Measurements from ENCODE around the gene E2F6.

Gene E2F6

DNA sequence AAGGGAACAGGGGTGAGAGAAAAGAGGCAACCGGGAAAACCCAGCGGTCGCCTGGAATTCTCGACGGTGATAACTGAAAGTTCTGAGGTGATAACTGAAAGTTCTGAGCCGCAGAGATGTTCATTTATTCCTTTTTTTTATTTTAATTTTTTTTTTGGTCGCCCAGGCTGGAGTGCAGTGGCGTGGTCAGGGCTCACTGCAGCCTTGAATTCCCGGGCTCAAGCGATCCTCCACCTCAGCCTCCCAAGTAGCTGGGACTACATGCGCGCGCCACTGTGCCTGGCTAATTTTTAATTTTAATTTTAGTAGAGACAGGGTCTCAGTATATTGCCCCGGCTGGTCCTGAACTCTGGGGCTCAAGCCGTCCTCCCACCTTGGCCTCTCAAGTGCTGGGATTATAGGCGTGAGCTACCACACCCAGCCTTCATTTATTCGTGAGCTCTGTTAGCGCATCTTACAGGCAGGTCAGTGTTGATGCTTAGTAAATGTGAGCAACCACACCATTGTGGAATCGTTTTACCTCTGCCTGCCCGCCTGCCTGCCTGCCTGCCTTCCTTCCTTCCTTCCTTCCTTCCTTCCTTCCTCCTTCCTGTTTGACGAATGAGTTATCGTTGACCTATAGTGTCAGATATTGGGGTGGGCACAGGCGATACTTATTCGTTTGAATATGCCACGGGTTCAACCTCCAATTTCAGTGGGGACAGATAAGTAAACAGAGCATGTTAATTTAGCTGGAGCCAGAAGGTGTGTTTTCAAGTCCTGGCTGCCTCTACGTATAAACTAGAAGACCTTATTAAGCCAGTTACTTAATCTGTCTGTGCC is 557 bp upstream of the E2F6 start:
- TF ChIP-seq, protein P1, sequence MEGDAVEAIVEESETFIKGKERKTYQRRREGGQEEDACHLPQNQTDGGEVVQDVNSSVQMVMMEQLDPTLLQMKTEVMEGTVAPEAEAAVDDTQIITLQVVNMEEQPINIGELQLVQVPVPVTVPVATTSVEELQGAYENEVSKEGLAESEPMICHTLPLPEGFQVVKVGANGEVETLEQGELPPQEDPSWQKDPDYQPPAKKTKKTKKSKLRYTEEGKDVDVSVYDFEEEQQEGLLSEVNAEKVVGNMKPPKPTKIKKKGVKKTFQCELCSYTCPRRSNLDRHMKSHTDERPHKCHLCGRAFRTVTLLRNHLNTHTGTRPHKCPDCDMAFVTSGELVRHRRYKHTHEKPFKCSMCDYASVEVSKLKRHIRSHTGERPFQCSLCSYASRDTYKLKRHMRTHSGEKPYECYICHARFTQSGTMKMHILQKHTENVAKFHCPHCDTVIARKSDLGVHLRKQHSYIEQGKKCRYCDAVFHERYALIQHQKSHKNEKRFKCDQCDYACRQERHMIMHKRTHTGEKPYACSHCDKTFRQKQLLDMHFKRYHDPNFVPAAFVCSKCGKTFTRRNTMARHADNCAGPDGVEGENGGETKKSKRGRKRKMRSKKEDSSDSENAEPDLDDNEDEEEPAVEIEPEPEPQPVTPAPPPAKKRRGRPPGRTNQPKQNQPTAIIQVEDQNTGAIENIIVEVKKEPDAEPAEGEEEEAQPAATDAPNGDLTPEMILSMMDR (IDR thresholded peaks at IDR 0.05; ENCODE audit: low read depth, low read length), result no peak
- DNase-seq, result no peak
- Histone ChIP-seq H3K27ac (peak overlapping the region; percentile 2), H3K36me3 (peaks cover 31% of the 10 kb centered on the region), H3K9me3 (ENCODE audit: severe bottlenecking) (peaks cover 3% of the 10 kb centered on the region), H3K4me3 (ENCODE audit: low read depth, low read length) (peak overlapping the region; percentile 62), H3K27me3 (ENCODE audit: insufficient read depth, low read depth, severe bottlenecking) (no peaks in the 10 kb centered on the region)

DNA sequence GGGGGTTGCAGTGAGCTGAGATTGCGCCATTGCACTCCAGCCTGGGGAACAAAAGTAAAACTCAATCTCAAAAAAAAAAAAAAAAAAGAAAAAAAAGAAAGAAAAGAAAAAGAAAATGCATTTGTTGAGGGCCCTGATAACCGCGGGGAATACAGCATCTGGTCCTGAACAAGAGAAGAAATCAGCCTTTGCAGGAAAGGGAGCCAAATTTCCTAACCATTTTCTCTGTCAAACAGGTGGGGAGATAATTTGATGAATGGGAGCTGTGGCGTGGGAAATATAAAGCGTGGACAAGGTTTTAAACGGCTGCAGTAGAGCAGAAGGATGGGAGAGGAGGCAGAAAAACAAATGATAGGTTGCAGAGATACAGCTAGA is 864 bp downstream of the E2F6 start:
- peaks cover 3% of the 10 kb centered on the region for H3K9me3 ChIP-seq (ENCODE audit: severe bottlenecking)
- no peaks in the 10 kb centered on the region for H3K27me3 ChIP-seq (ENCODE audit: insufficient read depth, low read depth, severe bottlenecking)
- peaks cover 42% of the 10 kb centered on the region for H3K36me3 ChIP-seq
- DNase-seq, result no peak
- H3K4me3 ChIP-seq (ENCODE audit: low read depth, low read length), result peak overlapping the region; percentile 62
- TF ChIP-seq, protein P1 (IDR thresholded peaks at IDR 0.05; ENCODE audit: low read depth, low read length), result no peak
- H3K27ac ChIP-seq, result peak overlapping the region; percentile 87

DNA sequence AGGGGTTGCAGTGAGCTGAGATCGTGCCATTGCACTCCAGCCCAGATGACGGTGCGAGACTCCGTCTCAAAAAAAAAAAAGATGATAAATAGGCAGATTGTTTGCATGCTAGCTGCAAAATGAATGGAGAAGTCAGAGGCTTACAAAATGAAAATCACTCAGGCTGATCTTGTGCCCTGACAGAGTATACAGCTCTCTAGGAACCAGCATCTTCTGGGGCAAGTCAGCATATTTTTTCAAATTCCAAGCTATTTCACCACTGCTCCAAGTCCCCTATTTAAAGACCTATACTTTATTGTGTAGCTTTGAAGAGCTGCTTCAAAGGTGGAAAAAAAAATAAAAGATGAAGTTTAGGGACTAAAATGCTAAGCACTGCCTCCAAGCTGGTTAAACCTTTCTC is 6.1 kb downstream of the E2F6 start:
- no peak for DNase-seq
- no peak overlapping the region for H3K4me3 ChIP-seq (ENCODE audit: low read depth, low read length)
- H3K9me3 ChIP-seq (ENCODE audit: severe bottlenecking), result peaks cover 3% of the 10 kb centered on the region
- no peak overlapping the region for H3K27ac ChIP-seq
- TF ChIP-seq, protein P1 (IDR thresholded peaks at IDR 0.05; ENCODE audit: low read depth, low read length), result no peak
- no peaks in the 10 kb centered on the region for H3K27me3 ChIP-seq (ENCODE audit: insufficient read depth, low read depth, severe bottlenecking)
- peaks cover 75% of the 10 kb centered on the region for H3K36me3 ChIP-seq

DNA sequence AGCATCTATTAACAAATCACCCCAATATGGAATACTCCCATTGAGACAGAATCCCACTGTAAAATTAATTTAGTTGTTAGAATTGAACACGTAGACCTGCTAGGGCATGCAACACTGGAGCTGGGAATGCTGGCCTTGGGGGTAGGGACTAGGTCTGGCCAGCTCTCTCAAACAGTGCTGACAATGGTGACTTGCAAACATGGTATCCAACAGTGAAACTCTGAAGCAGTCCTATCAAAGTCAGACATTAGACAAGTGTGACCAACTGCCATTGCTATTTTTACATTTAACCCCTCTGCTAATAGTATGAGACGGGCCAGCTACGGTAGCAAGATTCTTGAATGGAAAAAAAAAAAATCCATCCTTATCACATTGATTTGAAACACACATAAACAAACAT is 7.2 kb downstream of the E2F6 start:
- TF ChIP-seq, protein P1 (IDR thresholded peaks at IDR 0.05; ENCODE audit: low read depth, low read length), result no peak
- Histone ChIP-seq H3K4me3 (ENCODE audit: low read depth, low read length) (no peak overlapping the region), H3K9me3 (ENCODE audit: severe bottlenecking) (no peaks in the 10 kb centered on the region), H3K27ac (no peak overlapping the region), H3K27me3 (ENCODE audit: insufficient read depth, low read depth, severe bottlenecking) (no peaks in the 10 kb centered on the region), H3K36me3 (peaks cover 70% of the 10 kb centered on the region)
- no peak for DNase-seq

DNA sequence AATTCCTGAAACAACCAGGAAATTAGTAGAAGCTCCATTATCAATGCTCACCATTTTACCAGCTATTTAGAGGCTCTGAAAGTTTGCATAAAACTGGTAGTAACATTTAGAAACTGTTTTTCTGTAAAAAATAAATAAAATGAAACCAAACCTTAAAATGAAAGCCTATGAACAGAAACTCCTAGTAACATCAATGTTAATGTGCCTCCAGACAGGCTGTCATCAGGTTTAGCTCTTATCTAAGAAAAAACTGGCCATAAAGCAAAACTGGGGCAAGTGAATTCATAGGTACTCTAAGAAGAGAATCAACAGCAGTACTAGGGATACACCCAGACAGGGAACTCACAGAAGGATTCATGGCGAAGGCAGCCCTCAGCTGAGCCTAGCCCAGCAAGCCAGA is 8.0 kb downstream of the E2F6 start:
- TF ChIP-seq, protein P1 (IDR thresholded peaks at IDR 0.05; ENCODE audit: low read depth, low read length), result no peak
- Histone ChIP-seq H3K36me3 (peaks cover 70% of the 10 kb centered on the region), H3K4me3 (ENCODE audit: low read depth, low read length) (no peak overlapping the region), H3K27me3 (ENCODE audit: insufficient read depth, low read depth, severe bottlenecking) (no peaks in the 10 kb centered on the region), H3K9me3 (ENCODE audit: severe bottlenecking) (no peaks in the 10 kb centered on the region), H3K27ac (no peak overlapping the region)
- no peak for DNase-seq

DNA sequence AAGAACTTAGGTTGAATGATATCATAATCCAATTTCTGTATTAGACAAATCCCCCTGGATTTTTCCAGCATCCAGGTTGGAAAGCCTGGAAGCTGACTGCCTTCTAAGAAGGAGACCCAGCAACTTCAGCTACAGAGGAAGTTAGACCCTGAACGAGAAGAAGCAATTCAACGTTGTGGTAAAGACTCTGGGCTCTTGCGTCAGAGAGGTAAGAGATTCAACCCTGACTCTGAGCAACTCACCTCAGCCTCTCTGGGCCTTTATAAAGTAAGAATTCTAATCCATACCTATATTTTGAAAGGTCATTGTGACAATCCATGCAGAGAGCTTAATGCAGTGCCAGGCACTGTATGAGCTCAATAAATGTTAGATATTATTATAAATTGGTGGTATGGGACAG is 9.7 kb downstream of the E2F6 start:
- Histone ChIP-seq H3K4me3 (ENCODE audit: low read depth, low read length) (no peak overlapping the region), H3K9me3 (ENCODE audit: severe bottlenecking) (no peaks in the 10 kb centered on the region), H3K36me3 (peaks cover 72% of the 10 kb centered on the region), H3K27me3 (ENCODE audit: insufficient read depth, low read depth, severe bottlenecking) (no peaks in the 10 kb centered on the region), H3K27ac (no peak overlapping the region)
- DNase-seq, result no peak
- TF ChIP-seq, protein P1 (IDR thresholded peaks at IDR 0.05; ENCODE audit: low read depth, low read length), result no peak

Data from WERI-Rb-1 (cell line).